ENCODE results near the gene OR4K1.
"Not testable (repeated sequence)": the region's sequence is repeated elsewhere in the genome, so short reads cannot be mapped to it uniquely, and the experiment has no call there.

The OR4K1 gene

GRCh38 chr14:19930617-19931016 is at the start of gene OR4K1:
Gene OR4K1, plus strand, starts transcription at chr14:19930917. Its CDS starts 4,750 bp downstream, at chr14:19935667.
- no peak for DNase-seq (ENCODE audit: low read depth in 4 of 4, low spot score in 1 of 4)

- no peak for DNase-seq (ENCODE audit: low read depth in 4 of 4, low spot score in 1 of 4)
Measured at GRCh38 chr14:19895282-19895681, 35.4 kb upstream of the OR4K1 start.

GRCh38 chr14:19900999-19901398 is 29.7 kb upstream of the OR4K1 start:
- no peak for DNase-seq (ENCODE audit: low read depth in 4 of 4, low spot score in 1 of 4)

- no peak for DNase-seq (ENCODE audit: low read depth in 4 of 4, low spot score in 1 of 4)
Measured at GRCh38 chr14:19902409-19902808, 28.3 kb upstream of the OR4K1 start.

- DNase-seq (ENCODE audit: low read depth in 4 of 4, low spot score in 1 of 4), result no peak
Measured at GRCh38 chr14:19906665-19907064, 24.1 kb upstream of the OR4K1 start.

GRCh38 chr14:19911114-19911513 is 19.6 kb upstream of the OR4K1 start:
- no peak for DNase-seq (ENCODE audit: low read depth in 4 of 4, low spot score in 1 of 4)

- DNase-seq (ENCODE audit: low read depth in 4 of 4, low spot score in 1 of 4), result no peak
Measured at GRCh38 chr14:19917243-19917642, 13.5 kb upstream of the OR4K1 start.

GRCh38 chr14:19917955-19918518 is 12.7 kb upstream of the OR4K1 start:
- no peak for DNase-seq (ENCODE audit: low read depth in 4 of 4, low spot score in 1 of 4)

- no peak for DNase-seq (ENCODE audit: low read depth in 4 of 4, low spot score in 1 of 4)
Measured at GRCh38 chr14:19918553-19919264, 12.0 kb upstream of the OR4K1 start.

GRCh38 chr14:19920021-19920657 is 10.6 kb upstream of the OR4K1 start, which contains the start of gene OR4K5:
Gene OR4K5, plus strand, starts transcription at chr14:19920607. Its CDS starts 0 bp downstream, at chr14:19920607.
- no peak for DNase-seq (ENCODE audit: low read depth in 4 of 4, low spot score in 1 of 4)

GRCh38 chr14:19941668-19942067 is 11.0 kb downstream of the OR4K1 start:
- no peak for DNase-seq (ENCODE audit: low read depth in 4 of 4, low spot score in 1 of 4)

- no peak for DNase-seq (ENCODE audit: low read depth in 4 of 4, low spot score in 1 of 4)
Measured at GRCh38 chr14:19947413-19948090, 16.8 kb downstream of the OR4K1 start.

- no peak for DNase-seq (ENCODE audit: low read depth in 4 of 4, low spot score in 1 of 4)
Measured at GRCh38 chr14:19949218-19949617, 18.5 kb downstream of the OR4K1 start.

GRCh38 chr14:19969735-19970134 is 39.0 kb downstream of the OR4K1 start:
- not testable (repeated sequence) for DNase-seq (ENCODE audit: low read depth in 4 of 4, low spot score in 1 of 4)

GRCh38 chr14:19974844-19975243 is 44.1 kb downstream of the OR4K1 start:
- no peak for DNase-seq (ENCODE audit: low read depth in 4 of 4, low spot score in 1 of 4)

- no peak for DNase-seq (ENCODE audit: low read depth in 4 of 4, low spot score in 1 of 4)
Measured at GRCh38 chr14:19975291-19975690, 44.6 kb downstream of the OR4K1 start, which contains the start of gene OR4K15. Gene OR4K15, plus strand, starts transcription at chr14:19975591. Its CDS starts 0 bp downstream, at chr14:19975591.

All from stimulated activated CD4-positive, alpha-beta T cell treated with anti-CD3 and anti-CD28 coated beads, Interleukin-1b, Interleukin-23, amount 100 ng/mL, for 24 hours (primary cell).